Measurements from ENCODE around the gene ACKR1. TPM values are rescaled to one million over a fixed set of nuclear protein-coding genes. Genes with fewer than 3 reads are reported as not detected.

The ACKR1 gene
- polyA plus RNA-seq, 1 donor (not counting 4 experiments of a cell fraction or from before 2014, with no cell fraction given), result not detected

GRCh38 chr1:159173320-159173719 is 31.4 kb upstream of the ACKR1 start:
- no peaks in the 10 kb centered on the region for H3K9me3 ChIP-seq (ENCODE audit: control insufficient read depth, low read depth, low read length)
- H4K20me1 ChIP-seq (ENCODE audit: control insufficient read depth, extremely low read depth, insufficient read depth, low read length), result no peaks in the 10 kb centered on the region
- TF ChIP-seq EZH2 (IDR thresholded peaks at IDR 0.05; ENCODE audit: low read length), result no peak
- TF ChIP-seq, protein P1, sequence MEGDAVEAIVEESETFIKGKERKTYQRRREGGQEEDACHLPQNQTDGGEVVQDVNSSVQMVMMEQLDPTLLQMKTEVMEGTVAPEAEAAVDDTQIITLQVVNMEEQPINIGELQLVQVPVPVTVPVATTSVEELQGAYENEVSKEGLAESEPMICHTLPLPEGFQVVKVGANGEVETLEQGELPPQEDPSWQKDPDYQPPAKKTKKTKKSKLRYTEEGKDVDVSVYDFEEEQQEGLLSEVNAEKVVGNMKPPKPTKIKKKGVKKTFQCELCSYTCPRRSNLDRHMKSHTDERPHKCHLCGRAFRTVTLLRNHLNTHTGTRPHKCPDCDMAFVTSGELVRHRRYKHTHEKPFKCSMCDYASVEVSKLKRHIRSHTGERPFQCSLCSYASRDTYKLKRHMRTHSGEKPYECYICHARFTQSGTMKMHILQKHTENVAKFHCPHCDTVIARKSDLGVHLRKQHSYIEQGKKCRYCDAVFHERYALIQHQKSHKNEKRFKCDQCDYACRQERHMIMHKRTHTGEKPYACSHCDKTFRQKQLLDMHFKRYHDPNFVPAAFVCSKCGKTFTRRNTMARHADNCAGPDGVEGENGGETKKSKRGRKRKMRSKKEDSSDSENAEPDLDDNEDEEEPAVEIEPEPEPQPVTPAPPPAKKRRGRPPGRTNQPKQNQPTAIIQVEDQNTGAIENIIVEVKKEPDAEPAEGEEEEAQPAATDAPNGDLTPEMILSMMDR (optimal IDR thresholded peaks at IDR 0.05 in 1 of 3, IDR thresholded peaks at IDR 0.05 in 1 of 3, conservative IDR thresholded peaks at IDR 0.05 in 1 of 3; ENCODE audit: extremely low read depth in 1 of 3, insufficient read depth in 2 of 3, low read length in 3 of 3), result no peak
- no peak overlapping the region for H3K27ac ChIP-seq (ENCODE audit: control insufficient read depth, insufficient read depth, low read length)
- no peaks in the 10 kb centered on the region for H3K9me1 ChIP-seq (ENCODE audit: control insufficient read depth, extremely low read depth, insufficient read depth, low read length)
- H3K4me3 ChIP-seq (ENCODE audit: control insufficient read depth in 2 of 3, extremely low read depth in 1 of 3, insufficient read depth in 2 of 3, low read depth in 1 of 3, low read length in 3 of 3), result no peak overlapping the region
- FAIRE-seq, result no peak
- no peaks in the 10 kb centered on the region for H3K79me2 ChIP-seq (ENCODE audit: control insufficient read depth, insufficient read depth, low read length)
- H3K36me3 ChIP-seq (ENCODE audit: control insufficient read depth in 2 of 2, extremely low read depth in 1 of 2, insufficient read depth in 2 of 2, low read length in 2 of 2), result no peaks in the 10 kb centered on the region
- dilution Hi-C loops (cut with MboI; ENCODE audit: extremely low pct_ligation_motif_present, low sequenced_read_pairs), result no loop called here
- no peaks in the 10 kb centered on the region for H3K4me1 ChIP-seq (ENCODE audit: control insufficient read depth, extremely low read depth, insufficient read depth, low read length)
- H2AFZ ChIP-seq (ENCODE audit: control insufficient read depth, low read length), result no peak overlapping the region
- H3K4me2 ChIP-seq (ENCODE audit: control insufficient read depth, extremely low read depth, insufficient read depth, low read depth, low read length), result no peak overlapping the region
- no peak overlapping the region for H3K9ac ChIP-seq (ENCODE audit: control insufficient read depth, extremely low read depth, insufficient read depth, low read length)
- no peak for DNase-seq (ENCODE audit: low read depth, low spot score)
- peaks cover 47% of the 10 kb centered on the region for H3K27me3 ChIP-seq (ENCODE audit: control insufficient read depth, extremely low read depth, insufficient read depth, low read length)

DNA sequence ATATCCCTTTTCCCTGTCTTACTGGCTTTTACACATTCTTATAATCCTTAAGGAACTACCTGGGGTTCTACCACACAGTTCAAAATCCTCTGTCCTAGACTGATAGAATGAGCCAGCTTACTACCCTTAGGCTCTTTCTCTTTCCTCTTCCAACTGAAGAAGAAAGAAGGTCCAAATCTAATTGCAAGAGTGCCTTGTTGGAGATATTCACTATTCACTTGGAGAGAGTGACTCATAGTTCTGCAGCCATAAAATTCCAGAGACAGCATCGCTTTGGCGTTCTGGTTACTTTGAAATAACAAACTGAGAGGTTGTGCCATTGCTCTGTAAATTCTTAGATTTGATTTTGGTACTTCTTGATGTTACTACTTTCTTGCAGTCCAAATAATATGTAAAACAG is 29.1 kb upstream of the ACKR1 start:
- DNase-seq (ENCODE audit: low read depth, low spot score) (no peak), FAIRE-seq (no peak)
- dilution Hi-C loops (cut with MboI; ENCODE audit: extremely low pct_ligation_motif_present, low sequenced_read_pairs), result no loop called here

More for the DNA sequence above, 29.1 kb upstream of the ACKR1 start:
- H2AFZ ChIP-seq (ENCODE audit: control insufficient read depth, low read length), result no peak overlapping the region
- H3K79me2 ChIP-seq (ENCODE audit: control insufficient read depth, insufficient read depth, low read length), result no peaks in the 10 kb centered on the region
- peaks cover 30% of the 10 kb centered on the region for H3K27me3 ChIP-seq (ENCODE audit: control insufficient read depth, extremely low read depth, insufficient read depth, low read length)
- H3K4me1 ChIP-seq (ENCODE audit: control insufficient read depth, extremely low read depth, insufficient read depth, low read length), result no peaks in the 10 kb centered on the region
- H4K20me1 ChIP-seq (ENCODE audit: control insufficient read depth, extremely low read depth, insufficient read depth, low read length), result no peaks in the 10 kb centered on the region
- H3K36me3 ChIP-seq (ENCODE audit: control insufficient read depth in 2 of 2, extremely low read depth in 1 of 2, insufficient read depth in 2 of 2, low read length in 2 of 2), result no peaks in the 10 kb centered on the region
- no peaks in the 10 kb centered on the region for H3K9me1 ChIP-seq (ENCODE audit: control insufficient read depth, extremely low read depth, insufficient read depth, low read length)
- TF ChIP-seq EZH2 (IDR thresholded peaks at IDR 0.05; ENCODE audit: low read length), result no peak
- TF ChIP-seq, protein P1 (optimal IDR thresholded peaks at IDR 0.05 in 1 of 3, IDR thresholded peaks at IDR 0.05 in 1 of 3, conservative IDR thresholded peaks at IDR 0.05 in 1 of 3; ENCODE audit: extremely low read depth in 1 of 3, insufficient read depth in 2 of 3, low read length in 3 of 3), result no peak
- H3K9me3 ChIP-seq (ENCODE audit: control insufficient read depth, low read depth, low read length), result no peaks in the 10 kb centered on the region
- H3K9ac ChIP-seq (ENCODE audit: control insufficient read depth, extremely low read depth, insufficient read depth, low read length), result no peak overlapping the region
- H3K27ac ChIP-seq (ENCODE audit: control insufficient read depth, insufficient read depth, low read length), result no peak overlapping the region
- H3K4me3 ChIP-seq (ENCODE audit: control insufficient read depth in 2 of 3, extremely low read depth in 1 of 3, insufficient read depth in 2 of 3, low read depth in 1 of 3, low read length in 3 of 3), result no peak overlapping the region
- no peak overlapping the region for H3K4me2 ChIP-seq (ENCODE audit: control insufficient read depth, extremely low read depth, insufficient read depth, low read depth, low read length)

Data from keratinocyte (primary cell).